GM19099 (cell line): ENCODE data around the gene MAN1A1.

ENCODE experiments used
- POLR2A ChIP-seq: IDR thresholded peaks from 3 replicates; pipeline ENCODE4 v1.6.1; 2011; ENCODE audit warnings: low read depth; ENCODE audit not compliant: insufficient read length; ENCODE audit errors: extremely low read depth

Gene MAN1A1

DNA sequence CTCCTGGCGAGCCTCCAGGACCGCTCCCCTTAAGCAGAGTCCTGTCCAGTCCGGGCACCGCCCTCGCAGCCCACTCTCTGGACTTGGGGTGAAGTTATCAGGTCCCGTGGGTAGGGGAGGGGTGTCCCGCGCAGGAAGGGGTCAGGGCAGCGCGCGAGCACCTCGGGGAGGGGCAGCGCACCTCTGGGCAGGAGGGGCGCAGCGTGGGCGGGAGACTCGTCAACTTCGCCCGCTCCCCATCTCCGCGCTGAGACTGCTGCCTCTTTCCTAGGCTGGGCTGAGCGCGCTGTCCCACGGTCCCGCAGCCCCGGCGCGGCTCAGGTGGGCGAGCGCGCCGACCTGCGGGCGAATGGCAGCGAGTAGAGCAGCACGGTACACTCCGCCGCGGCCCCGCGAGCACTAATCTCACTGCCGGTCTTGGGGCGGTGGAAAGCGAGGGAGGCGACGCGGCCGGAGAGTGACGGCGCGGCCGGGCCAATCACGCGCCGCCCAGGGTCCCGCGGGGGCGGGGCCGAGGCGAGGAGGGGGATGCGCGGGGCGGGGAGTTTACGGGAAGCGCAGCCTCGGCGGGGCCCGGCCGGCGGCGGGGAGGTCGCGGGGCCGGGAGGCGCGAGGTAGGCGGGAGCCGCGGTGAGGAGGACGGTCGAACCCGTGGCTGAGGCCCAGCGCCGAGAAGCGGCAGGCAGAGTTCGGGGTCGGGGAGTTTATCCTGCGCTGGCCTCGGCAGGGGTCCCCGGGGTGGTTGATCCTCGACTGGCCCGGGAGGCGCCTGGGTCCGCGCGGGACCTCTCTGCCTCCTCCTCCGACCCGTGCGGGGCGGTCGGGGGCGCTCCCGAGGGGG is at the start of gene MAN1A1:
Gene MAN1A1, minus strand, starts transcription at position 401 of the 841 bp plus-strand sequence. CDS start 696 bp downstream, outside the sequence.
- peak; percentile 99 for TF ChIP-seq POLR2A

DNA sequence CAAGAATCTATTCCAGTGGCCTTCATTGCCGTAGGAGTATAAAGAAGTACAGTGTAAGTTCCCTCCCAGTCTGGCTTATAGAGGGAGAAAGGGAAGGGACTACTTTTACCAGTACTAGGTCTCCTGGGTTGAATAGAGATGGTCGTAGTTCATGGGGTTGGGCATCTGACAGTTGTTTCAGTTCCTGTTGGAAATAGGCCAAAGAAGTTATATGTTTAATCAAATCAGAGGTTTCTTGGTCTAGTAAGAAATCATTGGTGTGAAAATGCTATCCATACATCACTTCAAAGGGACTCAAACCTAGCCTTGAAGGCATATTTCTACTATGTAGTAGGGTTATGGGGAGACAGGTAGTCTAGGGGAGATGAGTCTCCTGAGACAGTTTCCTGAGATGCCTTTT is 45.6 kb upstream of the MAN1A1 start:
- no peak for TF ChIP-seq POLR2A

DNA sequence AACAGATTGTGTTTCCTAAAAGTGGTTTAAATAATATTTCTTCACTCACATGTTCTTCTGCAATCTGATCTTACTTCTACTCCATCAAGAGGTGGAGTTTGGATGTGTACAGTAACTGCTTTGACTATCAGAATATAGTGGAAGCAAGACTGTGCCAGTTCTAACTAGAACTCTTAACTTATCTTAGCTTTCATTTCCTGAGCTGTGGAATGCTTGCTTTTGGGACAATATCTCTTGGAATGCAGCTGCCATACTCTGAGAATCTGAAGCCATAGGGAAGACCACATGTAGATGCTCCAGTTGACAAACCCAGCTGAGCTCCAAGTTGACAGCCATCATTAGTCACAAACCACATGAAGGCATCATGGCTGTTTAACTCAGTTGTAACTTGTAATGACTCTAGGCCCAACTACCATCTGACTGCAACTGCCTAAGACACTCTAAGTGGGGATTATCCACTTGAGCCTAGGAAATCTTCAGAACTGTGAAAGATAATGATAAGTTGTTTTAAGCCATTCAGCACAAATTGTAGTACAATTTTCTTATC is 40.8 kb upstream of the MAN1A1 start:
- TF ChIP-seq POLR2A, result no peak

DNA sequence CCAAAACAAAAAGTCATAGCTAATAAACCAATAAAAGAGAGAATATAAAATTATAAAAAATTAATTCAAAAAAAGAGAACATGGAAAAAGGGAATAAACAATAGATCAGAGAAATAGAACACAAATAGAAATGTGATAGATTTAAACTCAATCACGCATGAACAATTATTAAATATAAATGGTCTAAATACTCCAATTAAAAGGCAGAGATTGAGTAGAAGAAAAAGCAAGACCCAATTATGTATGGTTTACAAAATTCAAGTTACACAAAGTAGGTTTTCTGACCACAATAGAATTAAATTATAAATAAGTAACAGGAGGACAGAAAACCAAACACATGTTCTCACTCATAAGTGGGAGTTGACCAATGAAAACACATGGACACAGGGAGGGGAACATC is 36.4 kb upstream of the MAN1A1 start:
- TF ChIP-seq POLR2A, result no peak

DNA sequence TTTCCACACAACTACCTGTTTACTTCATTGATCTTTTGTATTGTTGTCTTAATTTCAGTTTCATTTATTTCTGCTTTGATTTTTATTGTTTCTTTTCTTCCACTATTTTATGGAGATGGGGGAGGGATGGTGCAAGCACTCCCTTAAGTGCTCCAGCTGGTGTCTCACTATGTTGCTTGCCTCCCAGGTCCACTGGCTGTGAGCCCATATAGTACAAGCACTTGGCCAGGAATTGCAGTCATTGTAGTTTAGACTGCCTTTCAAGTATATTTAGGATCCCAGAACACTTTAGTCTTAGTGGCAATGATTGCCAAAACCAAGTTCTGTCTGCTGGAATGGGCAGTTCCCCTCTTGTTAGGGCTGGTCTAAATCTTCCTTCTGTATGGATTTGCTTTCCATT is 34.9 kb upstream of the MAN1A1 start:
- TF ChIP-seq POLR2A, result no peak

DNA sequence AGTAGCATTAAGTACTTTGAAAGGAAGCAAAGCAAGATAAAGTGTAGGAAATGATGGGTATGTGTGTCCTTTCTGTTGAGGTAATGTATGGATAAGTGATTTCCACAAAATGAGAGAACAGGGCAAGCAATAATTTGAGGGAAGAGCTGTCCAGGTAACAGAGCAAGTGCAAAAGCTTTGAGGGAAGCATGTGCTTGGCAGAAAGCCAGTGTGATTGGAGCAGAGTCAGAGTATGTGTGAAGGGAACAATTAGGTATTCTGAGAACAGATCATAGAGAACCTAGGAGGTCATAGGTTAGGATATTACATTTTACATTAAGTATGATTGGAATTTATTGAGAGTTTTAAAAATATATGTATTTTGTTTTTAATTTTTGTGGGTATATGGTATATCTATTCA is 30.2 kb upstream of the MAN1A1 start:
- TF ChIP-seq POLR2A, result no peak

DNA sequence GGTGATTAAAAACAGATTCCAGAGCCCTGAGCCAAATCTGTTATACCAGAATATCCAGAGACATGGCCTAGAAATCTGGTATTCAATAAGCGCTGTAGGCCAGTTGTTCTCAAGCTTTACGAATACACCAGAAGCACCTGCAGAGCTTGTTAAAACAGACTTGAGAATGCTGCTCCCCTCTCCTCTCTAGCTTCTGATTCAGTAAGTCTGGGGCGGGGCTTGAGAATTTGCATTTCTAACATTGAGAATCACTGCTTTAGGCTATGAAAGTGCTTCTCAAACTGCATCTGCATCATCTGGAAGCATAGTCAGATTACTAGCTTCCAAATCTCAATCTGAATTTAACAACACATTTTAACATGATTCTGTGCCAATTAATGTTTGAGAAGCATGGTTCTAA is 20.5 kb upstream of the MAN1A1 start:
- TF ChIP-seq POLR2A, result no peak

DNA sequence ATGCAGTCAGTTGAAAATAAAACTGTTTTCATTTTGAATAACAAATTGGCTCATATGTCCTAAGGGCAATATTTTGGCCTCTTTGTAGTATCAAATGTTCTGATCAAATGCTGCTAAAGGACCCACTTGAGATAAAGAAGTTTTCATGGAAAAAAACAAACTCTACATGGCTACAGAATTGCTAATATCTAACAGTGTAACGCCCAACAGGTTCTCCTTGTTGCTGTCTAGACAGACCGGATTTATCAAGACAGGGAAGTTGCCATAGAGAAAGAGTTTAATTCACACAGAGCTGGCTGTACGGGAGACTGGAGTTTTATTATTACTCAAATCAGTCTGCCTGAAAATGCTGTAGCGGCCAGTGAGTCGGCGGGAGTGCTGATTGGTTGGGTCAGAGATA is 19.4 kb upstream of the MAN1A1 start:
- no peak for TF ChIP-seq POLR2A

DNA sequence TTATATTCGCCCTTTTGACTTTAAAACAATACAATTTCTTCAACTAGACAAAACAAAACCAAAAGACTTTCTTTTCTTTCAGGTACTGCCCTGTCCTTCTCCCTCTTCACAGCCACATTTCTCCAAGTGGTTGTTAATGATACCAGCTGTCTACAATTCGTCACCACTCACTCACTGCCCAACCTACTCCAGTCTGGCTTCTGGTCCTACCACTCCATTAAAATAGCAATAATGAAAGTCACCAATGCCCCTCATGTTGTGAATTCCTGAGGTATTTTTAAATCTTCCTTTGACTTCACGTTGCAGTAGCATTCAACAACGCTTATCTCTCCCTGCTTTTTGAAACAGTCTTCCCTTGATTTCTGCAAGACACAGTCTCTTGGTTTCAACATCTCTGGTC is 11.6 kb upstream of the MAN1A1 start:
- no peak for TF ChIP-seq POLR2A

DNA sequence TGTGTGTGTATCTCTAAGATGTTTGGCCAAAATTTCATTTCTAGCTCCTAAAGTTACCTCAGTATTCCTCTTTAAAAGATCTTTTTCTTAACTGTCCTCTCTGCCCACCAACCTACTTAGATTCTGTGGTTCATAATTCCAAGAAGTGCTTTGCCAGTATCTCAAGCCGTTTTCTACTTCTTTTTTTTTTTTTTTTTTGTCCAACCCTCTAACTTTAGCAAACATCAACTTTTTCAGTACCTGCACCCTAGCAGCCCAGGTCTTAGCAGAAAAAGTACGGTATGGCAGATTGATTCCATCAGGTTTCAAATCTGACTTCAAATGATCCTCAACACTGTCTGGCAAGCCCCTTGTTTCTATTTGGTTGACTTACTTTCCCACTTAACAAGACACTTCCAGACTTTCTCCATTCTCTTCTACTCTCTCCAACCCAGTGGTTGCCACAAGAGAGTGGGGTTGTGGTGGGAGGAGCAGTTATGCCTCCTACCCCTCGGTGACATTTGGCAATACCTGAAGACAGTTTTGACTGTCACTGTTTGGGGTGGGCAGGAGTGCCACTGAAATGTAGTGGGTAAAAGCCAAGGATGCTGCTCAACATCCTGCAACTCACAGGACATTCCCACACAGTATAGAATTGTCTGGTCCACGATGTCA is 10.8 kb upstream of the MAN1A1 start:
- TF ChIP-seq POLR2A, result no peak

DNA sequence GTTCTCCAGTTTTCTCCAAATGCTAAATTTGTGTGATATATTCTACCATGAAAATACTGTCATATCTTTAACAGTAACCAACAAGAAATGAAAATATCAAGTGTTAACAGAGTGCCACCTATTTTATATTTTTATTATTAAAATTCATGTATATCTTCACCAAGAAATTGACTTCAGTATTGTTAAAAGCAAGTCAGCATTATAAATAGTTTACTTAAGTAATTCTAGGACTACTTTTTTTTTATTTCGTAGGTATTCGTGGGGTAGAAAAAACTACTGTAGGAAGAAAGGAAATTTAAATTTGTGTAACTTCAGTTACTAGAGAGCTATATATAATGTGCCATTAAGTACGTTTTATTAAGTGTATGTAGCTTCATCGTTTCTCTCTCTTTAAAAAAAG is 6.3 kb upstream of the MAN1A1 start:
- no peak for TF ChIP-seq POLR2A

DNA sequence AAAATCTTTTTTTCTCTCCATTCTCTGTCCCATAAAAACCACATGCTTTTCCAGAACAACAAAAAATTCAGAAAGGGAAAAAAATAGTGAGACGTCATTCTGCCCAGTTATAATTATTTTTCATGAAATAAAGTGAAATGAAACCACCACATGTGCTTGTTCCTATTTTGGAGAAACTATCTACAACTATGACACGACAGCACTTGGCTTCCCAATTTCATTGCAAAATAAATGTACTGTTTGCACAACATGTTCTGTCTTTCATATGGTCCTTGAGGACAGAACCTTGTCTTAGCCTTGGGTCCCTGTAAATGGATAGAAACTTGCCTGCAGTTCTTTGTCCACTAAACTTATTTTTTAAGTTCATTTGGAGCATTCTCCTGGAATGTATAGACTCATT is 5.6 kb upstream of the MAN1A1 start:
- no peak for TF ChIP-seq POLR2A

DNA sequence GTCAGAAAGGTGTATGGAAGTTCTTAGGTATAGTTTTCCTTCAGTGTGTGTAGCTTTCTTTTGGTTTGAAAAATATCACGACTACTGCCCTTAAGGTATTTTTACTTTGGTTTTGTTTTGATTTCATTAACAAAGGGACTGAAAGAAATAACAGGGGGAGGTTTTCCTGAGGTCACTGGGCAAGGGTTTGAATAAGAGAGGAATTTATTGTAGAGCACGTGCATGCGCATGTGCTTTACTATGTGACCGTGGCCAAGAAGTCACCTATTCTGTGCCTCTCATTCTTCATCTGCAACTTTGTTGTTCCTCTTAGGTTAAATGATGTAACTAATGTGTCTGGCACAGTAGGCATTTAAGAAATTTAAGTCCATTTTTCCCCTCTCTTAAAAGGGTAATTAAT is 4.1 kb upstream of the MAN1A1 start:
- no peak for TF ChIP-seq POLR2A

DNA sequence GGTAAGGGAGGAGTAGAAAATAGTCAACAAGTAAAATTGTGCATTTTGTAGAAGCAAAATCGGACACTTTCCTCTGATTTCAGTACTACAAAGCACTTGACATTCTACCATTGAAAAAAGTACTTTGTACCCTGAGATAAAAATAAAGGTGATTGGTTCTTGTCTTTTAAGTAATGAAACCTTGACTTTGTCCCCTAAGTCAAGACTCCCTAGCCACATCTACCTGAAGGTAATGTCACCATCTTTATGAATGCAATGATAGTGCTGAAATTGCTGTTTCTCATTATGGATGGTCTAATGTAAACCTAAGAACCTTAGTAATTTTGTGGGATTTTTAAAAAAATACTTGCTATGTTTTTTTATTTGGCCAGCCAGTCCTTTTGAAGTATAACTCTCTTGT is 2.4 kb upstream of the MAN1A1 start:
- TF ChIP-seq POLR2A, result no peak

DNA sequence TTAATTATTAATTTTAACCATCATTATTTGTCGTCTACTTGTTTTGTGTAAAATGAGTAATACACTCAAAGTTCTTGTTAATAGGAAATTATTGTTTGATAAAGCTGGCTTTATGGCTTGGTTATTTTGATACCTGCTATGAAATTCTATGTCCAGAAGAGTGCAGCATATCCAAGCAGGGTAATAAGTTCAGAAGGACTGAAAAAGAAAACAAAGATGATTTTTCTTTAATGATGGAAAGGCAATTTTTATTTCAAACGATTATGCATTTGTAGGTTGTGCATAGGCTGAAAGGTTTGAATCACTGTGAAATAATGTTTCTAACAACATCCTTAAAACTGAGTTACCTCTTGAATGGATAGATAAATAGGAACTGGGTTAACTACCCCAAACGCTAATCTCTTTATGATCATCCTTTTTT is 1.4 kb upstream of the MAN1A1 start:
- no peak for TF ChIP-seq POLR2A
